GM21528 (cell line): ENCODE results near the gene CYP39A1.

Source experiments
- ATAC-seq: cut with Tn5 transposase; IDR thresholded peaks from one replicate; pipeline ENCODE4 v1.9.1; 2021; ENCODE audit warnings: mild to moderate bottlenecking, moderate library complexity; ENCODE audit not compliant: unreplicated experiment, low FRiP score

Gene CYP39A1

DNA sequence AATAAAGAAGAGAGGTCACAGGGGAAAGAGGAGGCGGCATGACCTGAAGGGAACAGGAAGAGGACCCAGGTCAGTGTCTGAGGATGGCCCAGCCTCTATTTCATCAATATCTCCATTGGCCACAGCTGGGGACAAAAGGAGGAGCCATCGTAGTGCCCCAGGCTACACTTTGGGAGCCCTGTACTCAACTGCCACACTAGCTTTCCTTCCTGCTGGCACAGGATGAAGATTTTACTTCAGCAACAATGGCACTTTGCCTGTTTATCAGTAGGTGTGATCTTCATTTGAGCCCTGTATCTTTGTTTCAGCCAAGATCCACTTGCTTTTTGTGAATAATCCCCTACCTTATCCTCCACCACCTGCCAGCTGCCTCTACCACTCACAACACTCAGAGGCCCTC, 126.0 kb downstream of the CYP39A1 start:
- ATAC-seq = no peak

GRCh38 chr6:46525583-46525982, 127.0 kb downstream of the CYP39A1 start:
- no peak for ATAC-seq

GRCh38 chr6:46521464-46521971, 131.1 kb downstream of the CYP39A1 start:
- no peak for ATAC-seq

DNA sequence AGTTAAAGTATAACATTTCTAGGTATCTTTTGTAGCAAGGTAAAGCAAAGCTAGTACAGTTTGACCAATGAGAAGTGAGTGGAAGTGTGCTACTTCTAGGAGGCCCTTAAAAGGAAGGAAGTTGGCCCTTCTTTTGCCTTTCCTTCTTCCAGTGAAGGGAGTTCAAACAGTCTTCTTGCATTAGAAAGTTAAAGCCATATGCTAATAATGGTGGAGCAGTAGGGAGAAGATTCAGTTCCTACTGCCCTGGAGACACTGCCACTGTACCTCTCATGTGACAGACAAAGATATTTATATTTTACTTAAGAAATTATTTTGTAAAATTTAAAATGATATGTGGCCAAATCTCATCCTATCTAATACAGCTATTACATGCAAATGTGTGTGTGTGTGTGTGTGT, 135.4 kb downstream of the CYP39A1 start:
- no peak for ATAC-seq

DNA sequence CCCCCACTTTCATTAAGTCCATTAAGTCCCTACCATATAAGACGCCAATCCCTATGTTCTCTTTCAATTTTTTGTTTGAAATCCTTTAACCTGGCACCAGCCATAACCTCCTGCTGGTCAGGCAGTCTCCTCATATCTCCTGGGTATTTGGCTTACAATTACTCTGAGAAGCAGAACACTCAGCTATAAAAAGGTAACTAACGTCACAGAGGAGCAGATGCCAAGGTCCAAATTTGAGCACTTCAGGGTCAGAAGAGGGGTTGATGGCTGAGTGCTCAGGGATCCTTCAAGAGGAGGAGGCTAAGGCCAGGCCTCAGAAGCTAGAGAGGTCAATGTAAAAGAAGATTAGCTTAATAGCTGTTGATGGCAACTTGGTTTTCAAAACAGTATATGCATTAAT, 139.1 kb downstream of the CYP39A1 start:
- no peak for ATAC-seq

- no peak for ATAC-seq
These were observed 141.3 kb downstream of the CYP39A1 start for GRCh38 chr6:46511320-46511719.

DNA sequence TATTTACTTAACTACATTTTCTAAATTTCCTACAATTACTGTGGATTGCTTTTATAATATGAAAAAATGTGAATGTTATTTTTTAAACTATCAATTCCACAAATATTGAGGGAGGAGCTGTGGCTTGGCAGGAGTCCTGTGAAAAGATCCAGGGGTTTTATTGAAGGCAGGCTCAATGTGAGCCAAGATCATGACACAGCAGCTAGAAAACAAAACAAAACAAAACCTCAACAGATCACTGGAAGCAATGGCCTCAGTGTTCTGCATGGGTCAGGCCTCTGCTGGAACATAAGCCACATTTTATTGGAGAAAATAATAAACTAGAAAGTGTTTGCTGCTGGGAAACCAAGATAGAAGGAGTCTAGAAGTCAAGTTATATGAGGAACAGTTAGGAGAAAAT, 142.0 kb downstream of the CYP39A1 start:
- ATAC-seq = no peak

DNA sequence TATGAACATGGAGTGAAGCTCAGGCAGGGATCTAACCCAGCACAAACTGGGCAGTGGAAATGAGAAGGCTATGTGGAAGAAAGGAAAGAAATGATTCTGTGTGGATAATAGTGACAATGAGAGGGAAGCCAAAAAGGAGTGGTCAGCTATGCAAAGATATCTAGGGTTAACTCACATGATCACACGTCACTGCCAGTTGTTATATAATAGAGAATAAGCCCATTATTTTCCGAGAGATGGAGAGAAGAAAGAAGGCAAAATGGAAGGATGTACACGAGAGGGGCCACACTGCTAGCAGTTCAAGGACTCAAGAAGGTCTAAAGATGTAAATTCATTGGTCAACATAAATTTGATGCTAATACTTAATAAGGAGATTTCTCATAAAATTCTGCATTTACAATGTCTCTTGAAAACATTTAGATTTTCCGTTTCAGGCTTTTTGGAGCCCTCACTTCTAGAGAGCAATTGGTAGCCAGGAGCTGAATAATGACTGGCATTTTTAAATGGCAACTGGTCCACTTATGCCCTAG, 142.6 kb downstream of the CYP39A1 start:
- no peak for ATAC-seq

GRCh38 chr6:46509063-46509462, 143.6 kb downstream of the CYP39A1 start:
- ATAC-seq = no peak

DNA sequence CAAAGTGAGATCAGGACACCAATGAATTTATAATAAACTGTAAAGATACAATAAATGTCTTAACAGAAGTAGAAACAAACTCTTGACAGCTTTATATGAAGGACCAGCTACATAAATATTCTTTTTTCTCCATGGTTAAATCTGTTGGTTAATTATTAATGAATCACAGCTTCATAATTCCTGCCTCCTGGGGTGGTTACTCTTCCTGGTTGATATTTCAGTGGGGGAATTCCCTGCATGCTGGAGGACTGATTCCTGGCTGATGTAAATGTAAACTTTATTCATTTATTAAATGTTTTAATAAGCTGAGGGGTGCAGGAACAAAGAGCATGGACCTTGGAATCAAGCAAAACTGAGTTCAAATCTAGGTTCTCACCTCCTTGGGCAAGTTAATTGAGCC, 145.2 kb downstream of the CYP39A1 start:
- no peak for ATAC-seq

GRCh38 chr6:46505693-46506512, 146.7 kb downstream of the CYP39A1 start:
- ATAC-seq = no peak

DNA sequence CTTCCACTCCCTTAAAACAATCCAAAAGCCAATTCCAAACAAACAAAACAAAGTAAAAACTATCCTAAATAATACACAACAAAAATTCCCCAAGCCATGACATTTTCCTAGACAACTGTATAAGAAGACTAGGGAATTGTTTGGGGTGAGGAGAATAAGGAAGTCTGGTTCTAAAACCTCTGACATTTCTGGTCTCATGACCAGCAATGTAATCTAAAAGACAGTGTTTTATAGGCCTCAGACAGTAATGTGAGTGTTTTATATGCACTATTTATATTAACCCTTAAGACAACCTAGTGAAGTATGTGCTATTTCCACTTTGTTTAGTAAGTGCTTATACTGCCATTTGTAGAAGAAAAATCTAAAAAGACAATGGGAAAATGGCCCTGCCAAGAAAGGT, 148.4 kb downstream of the CYP39A1 start:
- no peak for ATAC-seq

- no peak for ATAC-seq
These were observed 150.0 kb downstream of the CYP39A1 start for GRCh38 chr6:46502486-46503119.

DNA sequence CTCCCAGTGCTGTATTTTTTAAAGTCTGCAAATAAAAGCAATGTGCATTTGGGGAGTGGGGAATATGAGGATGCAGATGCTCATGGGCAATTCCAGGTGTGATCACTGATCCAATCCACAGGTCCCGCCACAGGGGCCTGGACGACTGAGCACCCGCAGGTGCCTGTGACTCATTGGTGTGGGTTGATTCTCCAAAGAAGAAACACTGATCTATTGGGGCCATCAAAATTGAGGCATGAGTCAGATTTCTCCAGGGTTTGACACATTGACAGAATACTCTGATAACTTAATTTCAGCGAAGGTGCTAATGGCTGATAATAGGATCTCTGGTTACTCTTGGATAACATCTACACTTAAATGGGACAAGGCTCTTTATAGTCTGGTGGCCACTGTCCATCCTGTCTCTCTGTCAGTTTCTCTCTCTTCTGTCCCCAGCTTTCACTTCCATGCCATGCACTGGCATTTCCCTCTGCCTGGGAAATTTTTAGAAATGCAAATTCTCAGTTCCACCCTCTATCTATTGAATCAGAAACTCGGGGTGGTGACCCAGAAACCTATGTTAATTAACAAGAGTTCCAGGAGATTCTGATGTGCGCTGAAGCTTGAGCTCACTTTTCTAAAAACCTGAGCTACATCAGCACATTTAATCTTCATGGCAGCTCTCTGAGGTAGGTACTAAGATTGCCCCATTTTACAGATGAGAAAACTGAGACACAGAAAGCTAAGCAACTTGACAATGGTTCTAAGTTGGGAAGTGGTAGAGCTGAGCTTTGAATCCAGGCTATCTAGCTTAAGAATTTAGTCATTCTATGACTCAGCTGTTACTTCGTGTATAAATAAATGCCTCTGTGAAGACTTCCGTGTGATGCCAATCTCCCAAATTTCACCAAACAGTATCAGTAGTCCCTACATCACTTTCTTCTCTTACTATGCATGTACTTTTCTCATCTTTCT, 151.2 kb downstream of the CYP39A1 start:
- no peak for ATAC-seq

DNA sequence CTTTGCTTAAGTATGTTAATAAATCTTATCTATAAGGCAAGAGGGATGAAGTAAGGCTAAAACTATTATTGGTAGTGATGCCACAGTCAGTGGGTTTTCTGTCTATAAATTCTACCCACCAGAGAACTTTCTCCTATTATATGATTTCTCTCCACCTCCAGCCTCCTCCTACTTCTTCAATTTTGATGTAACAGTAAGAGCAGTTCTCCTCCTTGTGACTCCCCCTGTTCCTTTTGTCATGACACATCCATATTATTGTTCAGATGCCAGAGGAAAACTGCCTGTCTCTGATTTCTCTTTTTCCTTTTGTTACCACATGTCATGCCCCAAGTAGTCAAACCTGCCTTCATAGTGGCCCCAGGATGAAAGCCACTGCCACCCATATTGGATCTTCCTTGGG, 152.2 kb downstream of the CYP39A1 start:
- ATAC-seq = no peak
